Stimulated activated CD4-positive, alpha-beta T cell treated with anti-CD3 and anti-CD28 coated beads, Interleukin-12 subunit alpha, Interleukin-12 subunit beta, amount 100 ng/mL, for 24 hours (primary cell): ENCODE data around the gene SLC38A10.
"Not testable (repeated sequence)": the region's sequence is repeated elsewhere in the genome, so short reads cannot be mapped to it uniquely, and the experiment has no call there.

Experiments
- DNase-seq, 2 experiments: peaks; one replicate each; pipeline ENCODE4 v3.0.0-alpha.2; 2020; ENCODE audit warnings: low read depth in 2 of 2

SLC38A10 gene

DNA sequence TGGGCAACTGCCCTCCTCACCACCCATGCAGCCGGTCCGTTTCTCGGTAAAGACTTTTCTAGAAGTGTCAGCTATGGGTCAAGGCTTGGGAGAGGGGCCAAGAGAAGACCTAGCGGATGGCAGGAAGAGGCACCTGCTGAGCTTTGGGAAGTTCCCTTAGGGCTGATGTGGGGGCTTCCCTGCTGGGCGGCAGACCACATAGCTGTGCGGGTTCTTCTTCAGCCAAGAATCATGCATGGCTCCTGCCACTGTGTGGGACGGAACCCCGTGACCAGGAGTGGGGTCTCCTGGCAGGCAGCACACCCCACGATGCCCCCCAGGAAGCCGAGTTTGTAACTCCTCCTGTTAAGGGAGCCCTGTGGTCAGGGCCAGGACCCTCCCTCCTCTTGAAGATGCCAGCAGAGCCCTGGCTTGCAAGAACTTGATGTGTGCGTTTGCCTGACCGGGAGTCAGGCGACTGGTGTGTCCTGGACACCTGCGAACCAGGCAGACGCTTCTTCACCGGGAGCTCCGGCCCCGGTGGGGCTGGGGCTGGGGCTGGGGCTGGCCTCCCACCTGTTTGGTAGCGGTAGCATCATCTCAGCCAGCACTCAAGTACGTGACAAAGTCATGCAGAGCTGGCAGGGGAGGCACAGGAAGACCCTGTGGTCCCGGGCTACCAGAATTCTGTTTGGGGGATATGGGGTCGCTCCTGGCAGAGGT, 17.7 kb upstream of the SLC38A10 start:
- DNase-seq, result no peak

DNA sequence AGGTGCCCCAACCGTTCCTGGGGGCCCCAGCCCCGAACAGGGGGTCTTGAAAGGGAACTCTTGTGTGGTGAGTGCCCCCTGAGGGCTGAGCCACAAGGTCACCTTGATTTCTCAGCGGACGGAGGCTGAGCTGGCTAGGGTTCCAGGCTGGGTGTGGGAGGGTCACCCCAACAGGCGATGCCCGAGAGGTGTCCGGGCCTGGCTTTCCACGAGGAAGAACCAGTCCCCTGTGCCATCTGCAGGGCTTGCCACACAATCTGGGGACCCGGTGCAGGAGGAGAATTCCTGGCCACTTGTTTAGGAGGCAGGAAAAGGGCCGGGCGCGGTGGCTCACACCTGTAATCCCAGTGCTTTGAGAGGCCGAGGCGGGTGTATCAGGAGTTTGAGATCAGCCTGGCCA, 16.8 kb upstream of the SLC38A10 start:
- no peak for DNase-seq

DNA sequence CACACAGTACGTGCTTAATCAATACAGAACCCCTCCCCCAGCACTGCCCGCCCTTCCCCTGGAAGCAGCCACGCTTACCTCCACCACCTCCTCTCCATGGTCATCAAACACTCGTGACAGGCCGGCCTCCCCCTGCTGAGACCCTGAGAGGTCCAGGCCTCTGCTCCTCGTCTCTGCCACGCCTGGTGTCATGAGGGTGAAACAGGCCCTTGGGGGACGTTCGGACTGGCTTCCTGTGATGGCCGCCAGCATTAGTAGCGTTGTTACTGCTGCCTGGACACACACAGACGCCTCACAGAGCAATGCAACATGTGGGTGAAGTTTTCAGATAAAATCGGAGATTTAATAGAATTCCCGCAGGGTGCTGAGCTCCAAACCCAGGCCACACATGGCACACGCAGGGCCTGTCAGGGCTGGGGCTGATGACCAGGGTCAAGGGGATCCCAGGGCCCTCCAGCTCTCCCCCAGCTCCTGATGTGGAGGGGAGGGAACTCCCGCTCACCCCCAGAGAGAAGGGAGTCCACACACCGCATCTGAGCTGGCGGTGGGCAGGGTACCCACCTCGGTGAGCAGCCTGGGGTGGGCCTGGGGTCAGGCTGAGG, 15.9 kb upstream of the SLC38A10 start:
- DNase-seq, result no peak

DNA sequence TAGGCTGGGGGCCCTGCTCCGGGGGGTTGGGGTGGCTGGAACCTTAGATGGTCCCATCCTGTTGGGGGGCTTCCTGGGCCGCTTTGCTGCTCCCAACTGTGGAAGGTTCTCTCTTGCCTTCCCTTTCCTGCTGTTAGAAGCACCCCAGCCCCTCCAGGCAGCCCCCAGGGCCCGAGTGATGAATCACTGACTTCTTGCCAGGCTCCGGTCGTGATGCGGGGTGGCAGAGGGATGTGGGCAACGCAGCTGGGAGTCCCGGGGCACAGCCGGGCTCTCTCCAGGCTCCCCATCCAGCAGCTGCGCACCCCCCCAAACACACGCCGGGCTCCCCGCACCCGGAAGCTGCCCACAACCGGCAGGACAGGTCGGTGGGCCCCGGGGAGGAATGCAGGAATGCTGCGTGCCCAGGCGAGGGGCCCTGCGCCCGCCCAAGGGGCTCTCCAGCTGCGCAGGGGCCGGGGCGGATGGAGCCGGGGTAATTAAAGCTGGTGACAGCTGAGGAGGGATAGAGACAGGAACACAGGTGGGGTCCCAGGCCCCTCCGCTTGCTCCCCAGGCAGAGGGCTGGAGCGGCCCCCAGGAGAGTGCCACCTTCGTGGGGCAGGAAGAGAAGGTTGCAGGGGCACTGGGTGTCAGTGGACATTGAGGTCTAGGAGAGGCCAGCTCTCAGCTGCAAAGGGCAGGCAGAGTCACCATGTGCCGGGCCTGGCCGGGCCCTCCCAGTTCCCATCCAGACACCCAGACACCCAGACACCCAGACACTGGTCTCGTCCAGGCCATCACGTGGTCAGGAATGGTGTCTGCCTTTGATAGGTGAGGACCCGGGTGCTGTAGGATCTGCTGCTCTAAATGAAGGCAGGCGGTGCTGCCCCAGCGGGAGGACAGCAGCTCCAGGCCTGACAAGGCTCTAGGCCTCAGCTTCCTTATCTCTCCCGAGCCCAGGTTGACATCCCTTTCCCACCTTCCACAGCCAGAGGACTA, 15.0 kb upstream of the SLC38A10 start:
- no peak for DNase-seq

DNA sequence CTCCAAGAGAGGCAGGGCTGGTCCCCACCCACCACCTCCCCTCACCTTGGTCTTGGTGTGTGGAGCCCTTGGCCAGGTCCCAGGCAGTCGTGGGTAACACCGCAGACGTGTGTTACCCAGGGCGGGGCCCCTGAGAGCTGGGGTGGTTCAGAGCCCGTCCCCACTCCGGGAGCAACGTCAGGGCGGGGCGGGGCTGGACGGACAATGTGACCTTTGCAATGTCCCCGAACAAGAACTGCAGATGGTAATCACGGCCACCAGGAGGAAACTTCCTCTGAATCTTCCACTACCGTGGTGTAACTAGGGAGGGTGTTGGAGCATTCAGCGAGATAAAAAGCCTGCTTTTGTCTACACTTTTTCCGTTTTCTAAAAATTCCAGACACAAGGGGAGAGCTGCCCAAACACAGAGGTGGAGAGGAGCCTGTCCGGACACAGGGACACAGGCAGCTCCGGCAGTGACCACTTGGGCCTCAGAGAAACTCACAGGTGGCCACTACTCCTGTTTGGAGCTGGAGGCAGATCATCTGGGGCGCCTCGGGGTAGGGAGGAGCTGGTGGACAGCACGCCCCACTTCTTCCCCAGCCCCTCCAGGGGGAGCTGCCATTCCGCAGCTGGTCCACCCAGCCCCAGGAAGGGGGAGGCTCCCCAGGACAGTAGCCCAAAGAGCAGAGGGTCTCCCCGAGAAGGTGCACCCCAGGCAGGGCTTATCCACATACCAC, 14.2 kb upstream of the SLC38A10 start:
- no peak for DNase-seq

DNA sequence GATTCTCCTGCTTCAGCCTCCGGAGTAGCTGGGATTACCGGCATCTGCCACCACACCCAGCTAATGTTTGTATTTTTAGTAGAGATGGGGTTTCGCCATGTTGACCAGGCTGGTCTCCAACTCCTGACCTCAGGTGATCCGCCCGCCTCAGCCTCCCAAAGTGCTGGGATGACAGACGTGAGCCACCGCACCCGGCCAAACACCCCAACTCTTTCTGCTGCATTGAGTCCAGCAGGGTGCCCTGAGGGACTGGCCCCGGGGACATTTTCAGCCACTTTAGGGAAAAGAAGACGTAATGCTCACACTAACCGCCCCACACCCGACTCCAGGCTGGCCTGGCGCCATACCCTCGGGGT, 13.7 kb upstream of the SLC38A10 start:
- not testable (repeated sequence) for DNase-seq

DNA sequence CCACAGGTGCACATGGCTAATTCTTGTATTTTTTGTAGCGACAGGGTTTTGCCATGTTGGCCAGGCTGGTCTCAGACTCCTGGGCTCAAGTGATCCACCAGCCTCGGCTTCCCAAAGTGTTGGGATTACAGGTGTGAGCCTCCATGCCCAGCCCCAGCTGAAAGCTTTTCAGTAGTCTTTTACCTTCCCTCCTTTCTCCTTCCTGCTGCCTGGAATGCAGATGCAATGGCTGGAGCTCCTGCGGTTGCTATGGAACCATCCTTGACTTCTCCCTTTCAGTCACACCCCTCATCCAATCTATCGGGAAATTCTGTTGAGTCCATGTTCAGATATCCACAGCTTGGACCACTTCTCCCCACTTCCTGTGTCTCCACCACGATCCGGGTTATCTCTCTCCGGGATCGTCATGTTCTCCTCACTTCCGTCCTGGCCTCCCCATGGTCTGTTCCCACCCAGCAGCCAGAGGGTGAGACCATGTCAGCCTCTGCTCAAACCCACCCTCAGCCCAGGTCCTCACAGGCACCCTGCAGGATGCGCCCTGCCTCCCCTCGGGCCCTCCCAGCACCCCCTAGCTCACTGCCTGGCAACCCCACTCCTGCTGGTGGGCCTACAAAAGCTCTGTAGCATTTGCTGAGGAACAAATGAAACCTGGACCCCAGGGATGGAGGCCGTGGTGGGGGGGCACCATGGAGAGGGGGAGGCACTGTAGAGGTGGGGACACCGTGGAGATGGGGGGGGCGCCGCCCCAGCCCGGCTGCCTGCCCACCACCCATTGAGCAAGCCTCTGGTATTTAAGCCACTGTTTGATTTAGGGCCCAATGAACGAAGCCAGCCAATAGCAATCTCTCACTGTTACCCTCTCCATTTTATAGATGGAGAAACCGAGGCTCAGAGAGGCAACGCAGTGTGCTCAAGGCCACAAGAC, 12.8 kb upstream of the SLC38A10 start:
- DNase-seq, result no peak

DNA sequence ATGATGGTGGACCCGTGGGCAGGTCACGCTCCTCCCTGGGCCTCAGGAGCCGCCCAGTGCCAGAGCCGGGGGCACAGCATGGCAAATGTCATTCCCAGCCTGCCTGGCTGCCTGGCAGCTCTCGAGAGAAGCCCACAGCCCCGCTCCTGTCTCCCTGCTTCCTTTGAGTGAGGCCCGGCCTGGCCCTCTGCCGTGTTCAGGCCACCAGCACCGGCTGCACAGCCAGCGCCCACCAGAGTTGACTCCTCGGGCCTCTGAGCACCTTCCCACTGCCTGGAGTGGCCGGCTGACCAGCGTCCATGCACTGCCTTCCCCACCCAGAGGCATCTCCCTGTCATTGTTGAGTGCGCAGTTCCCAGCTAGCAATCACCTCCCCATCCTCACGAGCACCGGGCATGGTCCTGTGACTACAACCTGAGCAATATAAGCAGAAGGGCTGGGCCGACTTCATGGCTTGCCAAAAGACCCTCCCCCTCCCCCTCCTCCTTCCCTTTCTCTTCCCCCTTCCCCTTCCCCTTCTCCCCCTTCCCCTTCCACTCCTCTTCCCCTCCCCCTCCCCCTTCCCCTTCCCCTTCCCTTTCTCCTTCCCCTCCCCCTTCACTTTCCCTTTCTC, 11.9 kb upstream of the SLC38A10 start:
- DNase-seq, result no peak

DNA sequence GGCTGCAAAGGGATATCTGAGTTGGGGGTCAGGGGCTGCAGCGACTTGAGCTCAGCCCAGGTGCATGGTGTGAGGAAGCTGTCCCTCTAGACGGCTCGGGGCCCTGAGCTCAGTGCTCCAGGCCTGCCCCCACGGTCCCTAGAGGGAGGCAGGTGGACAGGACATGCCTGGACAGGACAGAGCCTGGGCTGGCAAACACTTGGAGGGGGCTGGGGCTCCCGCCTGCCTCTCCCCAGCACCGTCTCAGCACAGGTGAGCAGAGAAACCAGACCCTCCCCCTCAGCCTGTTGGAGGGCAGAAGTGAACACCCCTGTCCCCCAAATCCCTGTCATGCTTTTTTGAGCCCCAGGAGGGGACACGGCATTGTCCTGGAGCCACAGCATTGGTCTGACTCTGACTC, 11.4 kb upstream of the SLC38A10 start:
- DNase-seq, result no peak

DNA sequence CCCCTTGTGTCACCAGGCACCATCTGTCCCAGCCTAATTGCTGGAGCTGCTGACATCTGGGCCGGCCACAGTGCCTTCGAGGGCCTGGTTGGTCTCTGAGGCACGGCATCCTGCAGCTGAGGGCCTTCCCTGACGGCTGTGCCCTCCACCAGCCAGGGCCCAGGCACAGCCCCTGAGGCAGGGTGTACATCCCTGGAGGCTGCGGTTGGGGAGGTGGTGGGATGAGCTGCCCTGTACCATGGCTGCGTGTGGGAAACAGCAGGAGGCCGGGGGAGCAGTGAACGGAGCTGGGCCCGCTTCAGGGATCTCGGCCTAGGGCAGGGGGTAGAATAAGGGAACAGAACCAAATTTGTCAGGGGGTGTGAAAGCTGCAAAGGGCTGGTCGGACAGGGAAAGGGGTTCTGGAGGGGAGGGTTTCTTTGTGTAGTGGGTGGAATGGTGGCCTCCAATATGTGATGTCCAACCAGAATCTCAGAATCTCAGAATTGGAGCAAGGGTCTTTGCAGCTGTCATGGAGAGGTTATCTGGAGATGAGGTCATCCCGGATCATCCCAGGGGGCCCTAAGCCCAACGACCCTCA, 10.0 kb upstream of the SLC38A10 start:
- DNase-seq, result no peak

DNA sequence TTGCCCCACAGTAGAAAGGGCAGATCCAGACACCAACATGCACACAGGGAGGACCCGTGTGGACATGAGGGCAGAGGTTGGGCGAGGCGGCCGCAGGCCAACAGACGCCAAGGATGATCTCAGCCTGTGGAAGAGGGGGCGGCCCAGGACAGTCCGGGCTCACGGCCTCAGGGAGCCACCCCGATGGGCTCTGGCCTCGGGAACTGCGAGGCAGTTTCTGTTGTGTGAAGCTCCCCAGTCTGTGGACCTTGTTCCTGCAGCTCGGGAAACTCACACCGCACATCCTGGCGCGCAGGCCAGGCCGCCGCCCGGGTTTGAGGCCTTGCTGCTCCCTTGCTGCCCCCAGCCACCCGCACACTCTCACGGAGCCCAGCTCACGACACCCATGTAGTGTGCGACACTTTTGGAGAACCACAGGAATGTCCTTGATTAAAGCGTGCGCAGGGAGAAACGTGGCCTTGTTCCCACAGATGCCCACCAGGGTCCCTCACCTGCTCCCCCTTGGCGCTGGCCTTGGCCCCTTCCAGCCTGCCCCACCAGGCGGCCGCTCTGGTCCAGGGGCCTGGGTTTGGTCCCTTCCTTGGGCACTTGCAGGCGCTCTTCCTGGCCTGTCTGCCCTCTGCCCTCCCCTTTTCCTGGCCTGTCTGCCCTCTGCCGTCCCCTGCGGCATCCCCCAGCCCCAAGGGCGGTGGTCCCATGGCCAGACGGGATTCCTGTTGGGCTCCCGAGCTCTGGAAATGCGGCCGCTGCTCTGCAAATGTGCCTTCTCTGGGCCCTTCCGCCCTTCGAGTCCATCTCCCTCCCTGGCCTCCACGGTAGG, 9.3 kb upstream of the SLC38A10 start:
- no peak for DNase-seq

DNA sequence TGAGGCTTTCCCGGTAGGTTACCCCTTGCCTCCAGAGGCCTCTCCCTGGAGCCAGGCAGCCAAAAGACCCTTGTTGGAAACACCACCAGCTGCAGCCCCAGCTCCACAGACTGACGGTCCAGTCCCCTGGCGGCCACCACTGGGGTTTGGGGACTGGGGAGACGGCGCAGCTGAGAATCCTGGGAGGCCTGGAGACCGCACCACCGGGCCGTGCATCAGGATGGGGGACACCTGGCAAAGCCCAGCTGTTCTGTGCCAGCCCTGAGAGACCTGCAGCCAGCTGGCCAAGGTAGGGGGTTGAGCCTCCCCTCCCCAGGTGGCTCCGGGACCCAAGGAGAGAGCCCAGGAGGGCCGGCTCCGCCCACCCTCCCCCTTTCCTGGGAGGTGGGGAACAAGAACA, 8.3 kb upstream of the SLC38A10 start:
- DNase-seq, result no peak

DNA sequence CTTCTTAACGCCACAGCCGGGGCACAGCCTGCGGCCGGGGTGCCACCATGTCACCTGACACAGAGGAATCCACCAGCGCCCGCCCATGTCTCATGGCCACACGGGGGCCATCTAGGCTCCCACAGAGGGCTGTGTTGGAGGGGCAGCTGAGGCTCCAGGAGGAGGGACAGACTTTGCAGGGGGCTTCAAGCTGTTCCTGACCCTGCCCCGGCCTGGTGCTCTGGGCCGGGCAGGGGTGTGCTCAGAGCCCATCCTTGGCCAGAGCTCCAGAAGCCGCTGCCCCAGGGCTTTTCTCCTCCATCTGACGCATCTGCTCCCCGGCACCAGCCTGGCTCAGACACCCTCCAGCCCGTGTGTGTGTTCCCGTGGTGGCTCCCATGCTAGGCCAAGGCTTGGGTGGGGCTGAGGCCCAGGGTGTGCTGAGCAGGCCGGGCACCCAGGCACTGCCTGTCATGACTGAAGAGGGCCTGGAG, 7.8 kb upstream of the SLC38A10 start:
- DNase-seq, result no peak

DNA sequence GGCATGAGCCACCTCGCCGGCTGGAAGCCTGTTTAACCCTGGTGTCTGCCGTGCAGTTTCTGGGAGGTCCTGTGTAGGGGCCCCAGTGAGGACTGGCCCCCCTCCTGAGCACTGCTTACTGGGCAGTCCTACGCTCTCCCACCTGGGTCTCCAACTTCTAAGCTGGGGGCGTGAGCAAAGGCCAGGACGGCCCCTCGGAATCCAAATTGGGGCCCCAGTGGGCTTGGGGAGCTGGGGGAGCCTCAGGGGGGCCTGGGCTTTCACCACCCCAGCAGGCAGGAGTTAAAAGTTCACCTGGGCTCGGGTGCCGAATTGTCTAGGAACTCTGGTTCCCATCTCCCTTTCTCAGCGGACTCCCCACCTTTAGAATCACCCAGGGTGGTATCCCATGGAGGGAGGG, 7.2 kb upstream of the SLC38A10 start:
- DNase-seq, result no peak

DNA sequence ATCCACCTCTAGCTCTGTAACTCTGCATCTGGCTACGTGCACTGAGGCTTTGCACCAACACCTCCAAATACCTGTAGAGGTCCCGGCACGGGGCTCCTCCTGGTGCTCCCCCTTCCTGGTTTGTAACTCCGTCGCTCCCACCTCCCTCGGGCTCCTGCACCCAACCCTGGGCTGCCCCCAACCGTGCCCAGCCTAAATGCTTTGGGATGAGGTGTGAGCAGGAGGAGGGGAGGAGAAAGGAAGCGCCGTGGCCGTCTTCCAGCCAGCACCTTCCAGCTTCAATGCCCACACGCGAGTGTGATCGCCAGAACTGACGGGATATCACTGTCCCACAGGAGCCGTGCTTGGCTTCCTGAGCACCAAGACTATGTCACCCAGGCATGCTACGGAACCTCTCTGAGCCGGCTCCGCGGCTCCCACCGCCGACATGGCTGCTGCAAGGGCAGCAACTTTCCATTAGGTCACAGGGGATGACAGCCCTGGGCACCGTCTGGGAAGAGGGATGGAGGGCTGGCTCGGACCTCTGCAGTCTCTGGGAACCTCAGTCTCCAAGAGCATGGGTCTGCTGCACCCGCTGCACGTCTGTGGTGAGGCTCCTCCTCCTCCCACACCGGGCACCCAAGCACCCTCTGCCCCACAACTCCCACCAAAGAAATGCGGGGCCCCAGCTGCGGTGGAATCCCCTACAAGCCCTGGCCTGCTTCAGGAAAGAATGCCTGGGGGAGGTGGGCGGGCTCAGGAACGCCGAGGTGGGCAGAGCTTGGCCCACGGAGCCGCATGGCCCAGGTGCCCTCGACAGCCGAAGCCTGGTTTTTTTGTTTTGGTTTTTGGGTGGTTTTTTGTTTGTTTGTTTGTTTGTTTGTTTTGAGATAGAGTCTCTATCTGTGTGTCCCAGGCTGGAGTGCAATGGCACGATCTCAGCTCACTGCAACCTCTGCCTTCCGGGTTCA, 6.4 kb upstream of the SLC38A10 start:
- no peak for DNase-seq

DNA sequence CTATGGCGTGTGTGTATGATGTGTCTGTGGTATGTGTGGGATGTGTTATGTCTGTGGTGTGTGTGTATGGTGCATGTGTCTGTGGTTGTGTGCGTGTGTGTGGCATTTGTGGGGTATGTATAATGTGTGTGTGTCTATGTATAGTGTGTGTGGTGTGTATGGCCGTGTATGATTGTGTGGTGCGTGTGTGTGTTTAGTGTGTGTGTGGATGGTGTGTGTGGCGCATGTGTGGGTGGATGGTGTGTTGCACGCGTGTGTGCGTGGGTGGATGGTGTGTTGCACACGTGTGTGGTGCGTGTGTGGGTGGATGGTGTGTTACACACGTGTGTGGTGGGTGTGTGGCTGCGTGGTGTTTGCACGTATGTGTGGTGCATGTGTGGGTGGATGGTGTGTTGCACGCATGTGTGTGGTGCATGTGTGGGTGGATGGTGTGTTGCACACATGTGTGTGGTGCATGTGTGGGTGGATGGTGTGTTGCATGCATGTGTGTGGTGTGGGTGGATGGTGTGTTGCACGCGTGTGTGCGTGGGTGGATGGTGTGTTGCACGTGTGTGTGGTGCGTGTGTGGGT, 5.6 kb upstream of the SLC38A10 start:
- no peak for DNase-seq

DNA sequence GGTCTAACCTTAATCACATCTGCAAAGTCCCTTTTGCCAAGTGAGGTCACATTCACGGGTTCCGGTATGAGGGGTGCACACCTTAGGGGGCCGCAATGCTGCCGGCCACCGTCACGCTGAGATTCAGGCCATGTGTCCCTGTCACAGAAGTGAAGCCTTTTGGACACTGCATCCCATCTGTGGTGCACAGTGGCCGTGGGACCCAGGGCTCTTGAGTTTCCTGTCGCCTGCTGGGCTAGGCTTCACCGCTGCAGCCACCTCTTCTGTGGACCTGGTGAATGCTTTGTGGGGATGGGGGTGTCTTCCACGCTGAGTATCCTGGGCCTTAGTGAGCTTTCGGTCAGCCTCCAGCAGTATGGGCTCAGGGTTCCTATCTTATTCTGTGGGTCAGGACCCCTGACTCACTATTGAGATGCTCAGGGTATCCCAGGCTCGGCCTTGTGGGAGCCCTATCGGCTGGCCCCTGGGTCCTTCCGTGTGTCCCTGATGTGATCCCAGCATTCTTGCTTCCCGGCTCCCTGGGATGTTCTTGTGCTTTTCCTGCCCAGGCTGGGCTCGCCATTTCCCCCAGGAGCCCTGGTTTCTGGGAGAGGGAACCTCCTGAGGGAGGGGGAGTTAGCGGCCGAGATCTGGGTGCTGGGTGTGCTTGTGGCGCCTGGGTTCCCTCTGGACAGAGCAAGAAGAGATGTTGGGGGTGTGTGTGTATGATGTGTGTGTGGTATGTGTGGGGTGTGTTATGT, 4.9 kb upstream of the SLC38A10 start:
- no peak for DNase-seq
